T-helper 9 cell (primary cell): Measurements from ENCODE around the gene NMNAT2.
"Not testable (repeated sequence)": the region's sequence is repeated elsewhere in the genome, so short reads cannot be mapped to it uniquely, and the experiment has no call there.

Experiments
- DNase-seq: peaks from one replicate; pipeline ENCODE4 v3.0.0-alpha.2; 2020

NMNAT2 gene

DNA sequence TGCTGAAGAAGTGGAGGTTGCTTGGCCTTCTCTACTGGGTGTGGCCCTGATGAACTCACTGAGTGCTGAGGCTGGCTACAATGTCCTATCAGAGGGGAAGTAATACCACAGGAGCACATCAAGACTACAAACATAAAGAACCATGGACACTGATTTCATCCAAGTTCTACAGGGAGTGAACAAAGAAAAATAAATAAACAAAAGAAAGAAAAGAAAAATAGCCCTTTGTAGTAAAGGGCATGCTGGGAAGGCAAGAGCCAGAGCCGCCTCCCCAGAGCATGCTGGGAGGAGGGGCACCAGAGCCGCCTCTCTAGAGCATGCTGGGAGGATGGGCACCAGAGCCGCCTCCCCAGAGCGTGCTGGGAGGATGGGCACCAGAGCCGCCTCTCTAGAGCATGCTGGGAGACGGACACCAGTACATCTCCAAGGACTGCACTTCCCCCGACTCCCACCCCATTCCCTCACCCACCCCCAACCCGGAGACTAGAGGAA, 166.2 kb downstream of the NMNAT2 start:
- DNase-seq, result no peak

DNA sequence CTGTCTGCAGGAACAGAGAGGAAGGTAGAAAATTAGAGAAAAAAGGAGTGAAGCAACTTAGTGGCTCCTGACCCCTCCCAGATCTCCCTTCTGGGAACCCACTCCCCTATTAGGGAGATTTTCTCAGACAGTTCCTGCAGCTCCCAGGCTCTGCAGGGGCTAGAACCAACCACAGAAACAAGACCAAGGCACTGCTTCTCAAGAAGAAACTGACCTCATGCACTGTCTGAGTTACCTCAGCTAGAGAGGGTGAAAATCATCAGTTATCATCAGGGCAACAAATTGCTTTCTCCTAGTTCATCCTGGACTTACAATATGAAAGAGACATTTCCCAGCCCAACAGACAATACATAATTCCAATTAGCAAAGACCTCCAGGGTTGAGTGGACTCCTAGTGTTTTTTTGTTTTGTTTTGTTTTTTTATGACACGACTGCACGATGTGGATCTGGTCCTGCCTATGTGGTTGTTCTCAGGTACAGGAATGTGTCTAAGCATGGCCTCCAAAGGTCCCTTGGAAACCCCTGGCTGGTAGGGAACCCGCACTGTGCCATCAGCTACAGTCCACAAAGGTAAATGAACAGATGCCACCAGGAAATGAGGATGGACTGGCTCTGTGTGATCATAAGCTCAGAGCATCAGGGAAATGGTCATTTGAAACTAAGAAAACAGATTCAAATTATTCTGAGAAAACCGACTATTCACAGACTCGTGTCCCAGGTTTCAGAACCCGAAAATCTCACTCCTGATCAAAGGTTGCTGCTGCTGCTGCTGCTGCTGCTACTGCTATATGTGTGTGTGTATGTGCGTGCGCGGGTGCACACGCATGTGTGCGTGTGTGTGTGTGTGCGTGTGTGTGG, 166.8 kb downstream of the NMNAT2 start:
- no peak for DNase-seq

DNA sequence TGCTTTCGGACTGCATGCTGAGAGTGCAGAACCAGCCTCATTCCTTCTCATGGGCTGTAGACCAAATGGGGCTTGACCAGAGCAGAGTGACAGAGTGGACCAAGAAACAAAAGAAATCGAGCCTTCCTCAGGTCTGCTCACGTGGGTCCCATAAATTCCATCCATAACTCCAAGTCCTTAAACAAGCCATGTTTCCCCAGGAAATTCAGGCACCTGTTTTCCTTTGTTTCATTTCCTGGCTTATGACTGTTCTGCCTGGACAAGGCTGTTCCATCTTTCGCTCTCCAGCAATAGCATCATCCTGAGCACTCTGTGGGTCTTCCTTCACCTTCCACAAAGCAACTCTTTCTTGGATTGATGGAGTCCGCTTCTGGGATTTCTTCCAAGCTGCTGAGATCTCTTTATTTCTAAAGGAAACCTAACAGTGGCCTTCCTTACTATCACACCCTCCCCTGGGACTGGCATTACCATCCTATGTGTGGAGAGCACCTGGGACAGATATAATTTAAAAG, 168.2 kb downstream of the NMNAT2 start:
- no peak for DNase-seq

DNA sequence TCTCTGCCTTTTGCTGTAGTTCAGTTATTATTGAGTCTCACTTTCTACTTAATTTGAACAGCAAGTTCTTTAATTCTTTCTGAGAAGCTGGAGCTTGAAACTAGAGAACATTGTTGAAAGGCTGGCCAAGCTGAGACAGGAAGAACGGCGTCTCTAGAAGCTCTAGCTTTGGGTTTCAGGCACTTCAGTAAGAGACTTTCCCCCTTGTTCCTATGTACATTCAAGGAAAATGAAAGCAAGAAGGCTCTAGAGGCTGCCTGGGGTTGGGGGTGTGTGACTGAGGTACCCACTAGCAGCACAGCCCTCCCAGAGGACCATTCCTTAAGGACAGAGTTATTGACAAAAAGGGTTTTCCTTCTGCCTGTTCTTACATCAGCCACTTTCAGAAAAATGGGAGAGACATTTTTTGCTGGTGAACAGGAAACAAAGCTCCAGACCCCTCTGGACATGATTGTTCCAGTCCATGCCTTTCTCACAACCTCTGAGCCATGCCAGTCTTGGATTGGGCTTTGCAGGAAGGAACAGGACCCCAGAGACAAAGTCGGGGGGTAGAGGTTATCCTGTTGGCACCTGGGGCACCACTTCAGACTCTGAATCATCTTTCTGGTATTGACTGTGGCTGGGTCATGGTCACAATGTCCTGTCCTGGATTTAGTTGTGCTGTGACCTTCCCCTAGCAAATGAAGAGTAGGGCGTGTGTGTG, 169.0 kb downstream of the NMNAT2 start:
- no peak for DNase-seq

DNA sequence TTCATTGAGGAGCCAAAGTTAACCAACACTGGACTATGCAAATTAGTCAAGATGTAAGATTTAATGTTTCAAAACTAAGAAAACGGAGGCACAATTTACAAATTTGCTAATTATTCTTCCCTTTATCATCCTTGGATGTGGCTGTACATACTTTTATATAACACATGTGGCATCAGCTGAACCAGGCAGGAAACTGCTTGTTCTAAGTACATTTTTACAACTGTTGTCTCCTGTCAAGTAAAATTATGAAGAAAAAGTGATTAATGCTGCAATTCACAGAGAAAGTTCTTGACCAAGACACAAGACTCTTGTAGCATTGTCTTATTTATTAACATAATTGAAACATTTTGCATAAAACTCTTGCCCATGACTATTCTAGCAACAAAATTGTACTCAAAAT, 170.2 kb downstream of the NMNAT2 start:
- DNase-seq, result no peak

DNA sequence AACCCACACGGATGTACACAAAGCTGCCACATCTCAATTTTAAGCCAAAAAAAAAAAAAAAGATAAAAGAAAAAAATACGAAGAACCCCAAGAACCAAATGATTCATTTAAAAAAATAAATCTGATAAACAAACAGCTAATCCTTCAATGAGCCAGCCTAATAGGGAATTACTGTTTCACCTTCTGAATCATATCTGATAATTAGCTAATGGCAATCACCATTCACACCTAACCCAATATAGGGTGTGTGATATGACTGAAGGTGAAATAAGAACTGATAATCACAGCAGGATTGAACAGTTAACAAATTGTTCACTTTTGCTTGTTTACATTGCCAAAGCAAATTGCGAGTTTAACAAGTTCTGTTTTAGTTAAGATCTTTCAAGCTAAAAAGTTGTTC, 170.7 kb downstream of the NMNAT2 start:
- no peak for DNase-seq

DNA sequence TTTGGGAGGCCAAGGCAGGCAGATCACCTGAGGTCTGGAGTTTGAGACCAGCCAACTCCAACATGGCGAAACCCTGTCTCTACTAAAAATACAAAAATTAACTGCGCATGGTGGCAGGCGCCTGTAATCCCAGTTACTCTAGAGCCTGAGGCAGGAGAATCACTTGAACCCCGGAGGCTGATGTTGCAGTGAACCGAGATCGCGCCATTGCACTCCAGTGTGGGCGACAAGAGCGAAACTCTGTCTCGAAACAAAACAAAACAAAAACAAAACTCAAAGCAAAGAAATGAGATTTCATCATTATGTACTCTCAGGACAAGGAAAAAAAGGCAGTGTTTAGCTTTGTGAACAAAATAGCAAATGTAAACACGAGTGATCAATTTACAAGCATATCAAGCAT, 171.1 kb downstream of the NMNAT2 start:
- no peak for DNase-seq

DNA sequence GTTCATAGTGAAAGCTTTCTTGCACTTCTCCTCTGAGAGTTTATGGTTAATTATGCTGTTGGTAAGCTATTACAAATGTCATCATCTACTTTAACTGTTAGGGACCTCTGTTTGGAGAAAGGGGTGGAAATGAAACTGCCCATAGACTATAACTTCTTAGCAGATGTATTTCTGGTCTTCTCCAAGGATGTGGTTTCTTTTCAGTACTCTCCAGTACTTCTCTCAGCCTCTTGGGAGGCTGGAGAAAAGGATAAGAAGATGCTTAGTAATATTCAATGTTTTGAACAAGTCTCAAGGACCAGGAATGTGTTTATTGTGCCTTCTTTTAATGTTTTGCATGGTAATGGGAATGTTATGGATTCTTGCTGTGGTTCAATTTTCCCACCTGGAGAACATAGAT, 171.7 kb downstream of the NMNAT2 start:
- no peak for DNase-seq

DNA sequence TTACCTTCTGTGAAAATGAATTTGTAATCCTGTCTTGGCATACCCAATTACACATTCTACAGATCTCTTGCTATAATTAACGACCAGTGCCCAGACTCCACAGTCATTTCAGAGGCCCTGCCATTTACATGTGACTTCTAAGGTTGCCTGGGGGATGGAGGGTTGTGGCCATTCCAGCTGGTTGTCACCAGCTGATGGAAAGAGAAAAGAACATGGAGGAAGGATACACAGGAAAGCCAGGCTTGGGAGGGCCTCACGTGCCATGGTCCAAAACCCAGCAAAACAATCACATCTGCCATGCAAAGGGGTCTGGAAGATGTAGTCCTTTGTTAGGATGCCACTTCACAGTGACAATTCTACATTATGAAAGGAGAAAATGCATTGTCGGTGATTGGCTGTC, 172.8 kb downstream of the NMNAT2 start:
- no peak for DNase-seq

DNA sequence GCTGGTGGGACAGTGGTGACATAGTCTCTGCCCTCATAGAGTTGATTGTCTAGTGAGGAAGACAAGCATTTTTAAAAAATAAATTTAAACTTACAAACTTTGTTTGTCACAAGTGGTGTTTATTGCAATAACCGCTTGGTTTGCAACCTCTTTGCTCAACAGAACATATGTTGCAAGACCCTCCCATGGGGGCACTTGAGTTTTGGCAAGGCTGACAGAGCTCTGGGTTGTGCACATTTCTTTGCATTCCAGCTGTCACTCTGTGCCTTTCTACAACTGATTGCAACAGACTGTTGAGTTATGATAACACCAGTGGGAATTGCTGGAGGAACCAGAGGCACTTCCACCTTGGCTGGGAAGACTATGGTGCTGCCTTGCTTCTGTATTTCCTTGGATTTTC, 173.7 kb downstream of the NMNAT2 start:
- no peak for DNase-seq

DNA sequence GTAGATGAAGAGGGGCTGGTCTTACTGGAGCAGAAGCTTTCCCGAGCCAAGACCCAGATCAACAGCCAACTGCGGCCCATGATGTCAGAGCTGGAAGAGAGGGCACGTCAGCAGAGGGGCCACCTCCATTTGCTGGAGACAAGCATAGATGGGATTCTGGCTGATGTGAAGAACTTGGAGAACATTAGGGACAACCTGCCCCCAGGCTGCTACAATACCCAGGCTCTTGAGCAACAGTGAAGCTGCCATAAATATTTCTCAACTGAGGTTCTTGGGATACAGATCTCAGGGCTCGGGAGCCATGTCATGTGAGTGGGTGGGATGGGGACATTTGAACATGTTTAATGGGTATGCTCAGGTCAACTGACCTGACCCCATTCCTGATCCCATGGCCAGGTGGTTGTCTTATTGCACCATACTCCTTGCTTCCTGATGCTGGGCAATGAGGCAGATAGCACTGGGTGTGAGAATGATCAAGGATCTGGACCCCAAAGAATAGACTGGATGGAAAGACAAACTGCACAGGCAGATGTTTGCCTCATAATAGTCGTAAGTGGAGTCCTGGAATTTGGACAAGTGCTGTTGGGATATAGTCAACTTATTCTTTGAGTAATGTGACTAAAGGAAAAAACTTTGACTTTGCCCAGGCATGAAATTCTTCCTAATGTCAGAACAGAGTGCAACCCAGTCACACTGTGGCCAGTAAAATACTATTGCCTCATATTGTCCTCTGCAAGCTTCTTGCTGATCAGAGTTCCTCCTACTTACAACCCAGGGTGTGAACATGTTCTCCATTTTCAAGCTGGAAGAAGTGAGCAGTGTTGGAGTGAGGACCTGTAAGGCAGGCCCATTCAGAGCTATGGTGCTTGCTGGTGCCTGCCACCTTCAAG, 174.8 kb downstream of the NMNAT2 start:
- no peak for DNase-seq

DNA sequence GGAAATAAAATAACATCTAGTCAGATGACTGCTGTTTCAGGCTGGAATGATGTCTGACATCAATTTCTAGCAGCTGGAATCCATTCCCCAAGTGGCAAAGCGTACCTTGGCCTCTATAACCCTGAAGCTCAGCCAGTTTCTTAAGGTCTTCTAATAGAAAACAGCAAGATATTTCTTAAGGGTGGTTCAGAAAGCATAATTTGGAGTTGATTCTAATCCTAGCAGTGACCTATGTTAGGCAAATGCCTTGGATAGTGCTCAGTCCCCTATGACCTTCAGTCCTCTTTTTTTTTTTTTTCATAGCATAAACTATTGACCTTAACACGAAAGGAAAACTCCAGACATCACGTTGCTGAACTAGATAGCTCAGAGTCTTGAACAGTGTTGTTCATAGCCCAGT, 175.6 kb downstream of the NMNAT2 start:
- no peak for DNase-seq

DNA sequence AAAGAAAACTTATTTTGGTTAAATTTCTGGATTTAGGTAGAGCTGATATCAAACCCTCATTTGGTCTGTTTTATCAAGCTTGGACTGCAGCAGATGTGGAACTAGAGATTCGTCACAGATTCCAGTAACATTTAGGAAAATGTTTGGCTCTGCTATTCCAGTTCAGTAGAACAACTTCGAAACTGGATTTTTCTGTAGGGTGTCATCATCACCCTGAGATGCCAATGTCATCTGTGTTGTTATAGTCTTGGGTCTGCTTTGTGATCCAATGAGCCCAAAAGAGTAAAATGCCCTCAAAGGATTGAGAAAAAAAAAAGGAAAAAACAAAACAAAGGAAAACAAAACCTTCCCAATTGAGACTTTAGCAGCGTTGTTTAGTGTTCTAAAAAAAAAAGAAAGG, 176.7 kb downstream of the NMNAT2 start:
- DNase-seq, result no peak

DNA sequence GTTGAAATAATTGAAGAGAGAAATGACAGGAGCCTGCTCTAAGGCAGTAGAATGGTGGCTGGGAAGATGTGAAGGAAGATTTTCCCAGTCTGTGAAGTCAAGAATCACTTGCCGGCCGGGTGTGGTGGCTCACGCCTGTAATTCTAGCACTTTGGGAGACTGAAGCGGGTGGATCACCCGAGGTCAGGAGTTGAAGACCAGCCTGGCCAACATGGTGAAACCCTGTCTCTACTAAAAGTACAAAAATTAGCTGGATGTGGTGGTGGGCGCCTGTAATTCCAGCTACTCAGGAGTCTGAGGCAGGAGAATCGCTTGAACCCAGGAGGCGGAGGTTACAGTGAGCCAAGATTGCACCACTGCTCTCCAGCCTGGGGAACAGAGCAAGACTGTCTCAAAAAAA, 177.3 kb downstream of the NMNAT2 start:
- DNase-seq, result not testable (repeated sequence)

DNA sequence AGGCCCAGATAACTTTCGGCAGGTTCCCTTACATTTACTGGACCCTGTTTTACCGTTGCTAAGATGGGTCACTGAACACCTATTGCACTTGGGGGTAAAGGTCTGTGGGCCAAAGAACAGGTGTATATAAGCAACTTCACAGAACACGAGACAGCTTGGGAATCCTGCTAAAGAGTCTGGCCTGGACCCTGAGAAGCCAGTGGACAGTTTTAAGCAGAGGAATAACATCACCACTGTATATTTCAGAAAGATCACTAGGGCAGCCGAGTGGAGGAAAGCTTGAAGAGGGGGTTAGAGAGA, 177.7 kb downstream of the NMNAT2 start:
- no peak for DNase-seq

DNA sequence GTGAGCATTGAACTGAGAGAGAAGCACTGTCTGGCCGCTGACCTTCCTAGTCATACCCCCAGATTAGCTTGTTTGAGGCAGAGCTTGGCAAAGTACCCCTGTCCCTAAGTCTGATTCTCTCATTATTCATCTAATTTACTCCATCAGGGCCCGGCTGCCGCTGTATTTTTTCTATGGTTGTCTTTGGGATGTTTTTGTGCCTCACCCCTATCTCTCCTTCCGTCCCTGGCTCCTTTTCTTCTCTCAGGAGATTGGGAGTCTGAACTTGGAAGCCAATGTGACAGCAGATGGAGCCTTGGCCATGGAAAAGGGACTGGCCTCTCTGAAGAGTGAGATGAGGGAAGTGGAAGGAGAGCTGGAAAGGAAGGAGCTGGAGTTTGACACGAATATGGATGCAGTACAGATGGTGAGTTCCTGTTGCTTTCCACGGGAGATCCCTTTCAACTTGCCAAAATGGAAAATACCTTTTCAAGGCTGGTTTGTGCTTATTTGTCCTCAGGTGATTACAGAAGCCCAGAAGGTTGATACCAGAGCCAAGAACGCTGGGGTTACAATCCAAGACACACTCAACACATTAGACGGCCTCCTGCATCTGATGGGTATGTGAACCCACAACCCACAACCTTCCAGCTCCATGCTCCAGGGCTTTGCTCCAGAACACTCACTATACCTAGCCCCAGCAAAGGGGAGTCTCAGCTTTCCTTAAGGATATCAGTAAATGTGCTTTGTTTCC, 178.2 kb downstream of the NMNAT2 start:
- DNase-seq, result no peak

DNA sequence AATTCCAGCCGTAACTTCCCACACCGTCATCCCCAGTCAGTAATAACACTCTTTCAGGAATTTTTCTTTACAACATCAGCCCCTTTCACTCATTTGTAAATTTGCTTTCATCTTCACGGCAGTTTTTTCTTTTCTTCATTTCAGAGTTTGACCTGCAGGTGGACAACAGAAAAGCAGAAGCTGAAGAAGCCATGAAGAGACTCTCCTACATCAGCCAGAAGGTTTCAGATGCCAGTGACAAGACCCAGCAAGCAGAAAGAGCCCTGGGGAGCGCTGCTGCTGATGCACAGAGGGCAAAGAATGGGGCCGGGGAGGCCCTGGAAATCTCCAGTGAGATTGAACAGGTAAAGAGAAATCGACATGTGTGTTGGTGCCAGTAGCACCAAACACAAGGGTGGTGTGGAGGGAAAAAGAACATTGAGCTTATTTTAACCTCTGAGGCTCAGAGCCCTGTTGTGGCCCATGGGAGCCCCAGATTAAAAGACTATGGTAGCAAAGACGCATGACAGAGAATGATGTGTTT, 178.9 kb downstream of the NMNAT2 start:
- DNase-seq, result no peak

DNA sequence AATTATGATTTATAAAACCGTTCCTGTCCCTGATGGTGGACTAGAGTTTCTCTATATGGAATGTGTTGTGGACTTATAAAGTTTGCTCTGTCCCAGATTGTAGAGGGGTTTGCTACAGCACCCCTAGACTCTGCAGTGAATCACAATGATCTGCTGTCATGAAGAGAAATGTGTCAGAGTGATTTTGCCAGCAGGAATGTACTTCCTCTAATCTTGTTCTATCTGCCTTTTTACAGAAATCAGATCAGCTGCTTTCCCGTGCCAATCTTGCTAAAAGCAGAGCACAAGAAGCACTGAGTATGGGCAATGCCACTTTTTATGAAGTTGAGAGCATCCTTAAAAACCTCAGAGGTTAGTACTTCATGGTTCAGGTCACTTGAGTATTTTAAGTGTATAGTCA, 180.1 kb downstream of the NMNAT2 start:
- DNase-seq, result no peak

DNA sequence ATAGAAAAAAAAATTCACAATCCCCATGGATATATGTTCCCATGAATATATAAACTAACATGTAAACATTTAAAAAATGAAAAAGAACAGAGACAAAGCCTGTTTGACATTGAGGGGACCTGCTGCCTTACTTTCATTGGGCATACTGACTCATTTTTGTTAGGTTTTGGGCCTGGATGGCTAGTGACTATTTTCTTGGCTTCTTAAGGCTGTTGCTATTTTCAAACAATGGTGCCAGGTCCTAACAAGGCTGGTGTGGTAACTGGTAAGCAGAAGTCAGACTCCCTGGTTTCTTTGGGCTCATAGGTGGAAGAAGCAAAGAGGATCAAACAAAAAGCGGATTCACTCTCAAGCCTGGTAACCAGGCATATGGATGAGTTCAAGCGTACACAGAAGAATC, 181.1 kb downstream of the NMNAT2 start:
- DNase-seq, result no peak

DNA sequence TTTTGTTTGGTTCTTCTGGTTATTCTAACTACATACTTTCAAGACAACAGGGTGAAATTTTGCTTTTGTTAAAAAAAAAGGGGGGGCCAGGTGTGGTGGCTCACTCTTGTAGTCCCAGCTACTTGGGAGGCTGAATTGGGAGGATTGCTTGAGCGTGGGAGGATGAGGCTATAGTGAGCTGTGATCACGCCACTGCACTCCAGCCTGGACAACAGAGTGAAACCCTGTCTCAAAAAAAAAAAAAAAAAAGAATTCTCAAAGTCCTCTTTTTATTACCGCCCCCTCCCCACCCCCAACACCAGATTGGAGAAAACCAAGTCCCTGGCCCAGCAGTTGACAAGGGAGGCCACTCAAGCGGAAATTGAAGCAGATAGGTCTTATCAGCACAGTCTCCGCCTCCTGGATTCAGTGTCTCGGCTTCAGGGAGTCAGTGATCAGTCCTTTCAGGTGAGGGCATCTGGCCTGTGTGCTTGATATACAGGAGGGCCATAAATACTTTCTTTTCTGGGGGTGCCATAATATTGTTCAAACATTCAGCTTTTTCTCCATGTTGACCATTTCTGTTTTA, 181.9 kb downstream of the NMNAT2 start:
- DNase-seq, result no peak

DNA sequence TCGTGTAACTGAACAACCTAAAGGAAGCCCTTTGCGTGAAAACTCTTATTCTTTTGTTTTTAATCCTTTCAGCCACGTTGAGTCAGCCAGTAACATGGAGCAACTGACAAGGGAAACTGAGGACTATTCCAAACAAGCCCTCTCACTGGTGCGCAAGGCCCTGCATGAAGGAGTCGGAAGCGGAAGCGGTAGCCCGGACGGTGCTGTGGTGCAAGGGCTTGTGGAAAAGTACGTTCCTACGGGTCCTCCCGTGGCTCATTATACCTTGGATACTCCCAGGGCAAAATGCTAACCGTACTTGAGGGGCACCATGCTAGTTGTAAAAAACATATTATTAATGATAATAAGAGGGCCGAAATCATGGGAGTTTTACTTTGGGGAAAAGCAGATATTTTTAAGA, 182.7 kb downstream of the NMNAT2 start:
- DNase-seq, result no peak
